Breast epithelium (tissue), 4 donors: ENCODE measurements around the gene SH2D3C. TPM values are rescaled to one million over a fixed set of nuclear protein-coding genes. Genes with fewer than 3 reads are reported as not detected.

Source experiments
- DNase-seq, 2 donors: peaks; one replicate each; pipeline ENCODE4 v3.0.0-alpha.2; 2019; ENCODE audit warnings: low spot score in 2 of 2
- H3K27ac ChIP-seq, 2 donors: fragments of 200-600 bp; sonication (generic) in 1 of 2; one replicate each; pipeline ENCODE4 v1.5.1; 2016 to 2019; ENCODE audit warnings: mild to moderate bottlenecking in 1 of 2
- H3K27me3 ChIP-seq, 2 donors: fragments of 200-600 bp; sonication (generic) in 1 of 2; one replicate each; pipeline versions ENCODE4 v1.5.1 to v1.6.0; 2017 to 2019; ENCODE audit warnings: control low read depth in 1 of 2, mild to moderate bottlenecking in 1 of 2
- H3K36me3 ChIP-seq: fragments of 200-600 bp; one replicate; pipeline ENCODE4 v1.5.1; 2019
- H3K4me1 ChIP-seq, 2 donors: fragments of 200-600 bp; sonication (generic); one replicate each; pipeline ENCODE4 v1.5.1; 2016 to 2019; ENCODE audit warnings: control low read depth in 1 of 2
- H3K4me3 ChIP-seq, 3 donors: fragments of 200-600 bp; sonication (generic); 1 replicate in 2 of 3; 2 replicates in 1 of 3; pipeline ENCODE4 v1.5.1; 2016 to 2019; ENCODE audit warnings: mild to moderate bottlenecking in 3 of 3, moderate library complexity in 2 of 3
- H3K9me3 ChIP-seq, 2 donors: fragments of 200-600 bp; sonication (generic) in 1 of 2; one replicate each; pipeline ENCODE4 v1.5.1; 2016 to 2019; ENCODE audit warnings: control low read depth in 1 of 2
- CTCF ChIP-seq, 3 donors: fragments of 450-650 bp; IDR thresholded peaks; one replicate each; pipeline ENCODE4 v1.5.1; 2016 to 2017; ENCODE audit warnings: antibody characterized with exemption in 3 of 3, mild to moderate bottlenecking in 3 of 3, moderate library complexity in 3 of 3
- POLR2A ChIP-seq: fragments of 450-650 bp; IDR thresholded peaks from one replicate; pipeline ENCODE4 v1.6.1; 2016; ENCODE audit warnings: antibody characterized with exemption, mild to moderate bottlenecking, moderate library complexity
- POLR2AphosphoS5 ChIP-seq, 3 donors: sonication (generic); formaldehyde crosslinking; IDR thresholded peaks; one replicate each; pipeline ENCODE4 v1.6.1; 2017; ENCODE audit warnings: antibody characterized with exemption in 3 of 3
- intact Hi-C: fragments of 100-400 bp; cut with DNase I; formaldehyde crosslinking; loops from one replicate; pipeline ENCODE4 v1.15.1; 2023; ENCODE audit warnings: low total_unique reads
- total RNA-seq, 3 donors: library from RNA; depleted of rRNA; stranded (reverse); fragments of >200 nt; gene quantifications; one replicate each; pipeline ENCODE4 v1.1.0, GENCODE V29; 2016

Gene SH2D3C
- total RNA-seq, 3 donors from 2014 or later, result 6.0 to 15.4 (median 6.9) TPM

- Histone ChIP-seq H3K4me3 (no peak overlapping the region), H3K36me3 (no peaks in the 10 kb centered on the region), H3K4me1 (peaks cover 0 to under 1% of the 10 kb centered on the region in 2 donors), H3K9me3 (no peaks in the 10 kb centered on the region), H3K27me3 (no peaks in the 10 kb centered on the region), H3K27ac (no peak overlapping the region)
- no peak for DNase-seq
- no peak for TF ChIP-seq CTCF (IDR thresholded peaks at IDR 0.05)
- intact Hi-C loops, result no loop called here
Measured at GRCh38 chr9:127721391-127721821, 57.1 kb downstream of the SH2D3C start.

GRCh38 chr9:127720865-127721227 is 57.6 kb downstream of the SH2D3C start:
- H3K36me3 ChIP-seq, result no peaks in the 10 kb centered on the region
- intact Hi-C loops, result no loop called here
- H3K4me3 ChIP-seq, result no peak overlapping the region
- peaks cover 0 to 3% of the 10 kb centered on the region in 2 donors for H3K4me1 ChIP-seq
- no peaks in the 10 kb centered on the region for H3K27me3 ChIP-seq
- DNase-seq, result no peak
- H3K27ac ChIP-seq, result no peak overlapping the region
- no peaks in the 10 kb centered on the region for H3K9me3 ChIP-seq
- TF ChIP-seq POLR2A, result no peak

- H3K4me1 ChIP-seq, result peaks cover 0 to 3% of the 10 kb centered on the region in 2 donors
- no peaks in the 10 kb centered on the region for H3K36me3 ChIP-seq
- DNase-seq, result no peak
- H3K9me3 ChIP-seq, result no peaks in the 10 kb centered on the region
- intact Hi-C loops, result no loop called here
- TF ChIP-seq POLR2A (no peak), POLR2AphosphoS5 (IDR thresholded peaks at IDR 0.05) (no peak), CTCF (IDR thresholded peaks at IDR 0.05) (no peak)
- H3K27ac ChIP-seq, result no peak overlapping the region
- no peak overlapping the region for H3K4me3 ChIP-seq
- H3K27me3 ChIP-seq, result no peaks in the 10 kb centered on the region
Measured at GRCh38 chr9:127720031-127720864, 58.2 kb downstream of the SH2D3C start.

- Histone ChIP-seq H3K27me3 (no peaks in the 10 kb centered on the region), H3K9me3 (no peaks in the 10 kb centered on the region), H3K4me3 (no peak overlapping the region), H3K36me3 (no peaks in the 10 kb centered on the region), H3K4me1 (peaks cover 3 to 5% of the 10 kb centered on the region in 2 donors), H3K27ac (no peak overlapping the region)
- intact Hi-C loops, result loop anchor here (1.0 kb wide), 1 partner anchor 30 kb away; no protein-coding TSS in a partner anchor
- DNase-seq, result no peak
- TF ChIP-seq POLR2A, result no peak
- TF ChIP-seq POLR2AphosphoS5 (IDR thresholded peaks at IDR 0.05), result no peak
- no peak for TF ChIP-seq CTCF (IDR thresholded peaks at IDR 0.05)
Measured at GRCh38 chr9:127717766-127718165, 60.7 kb downstream of the SH2D3C start.

- H3K27ac ChIP-seq, result peak overlapping the region; percentile 86 to 87
- peak overlapping the region; percentile 73 to 88 (median 75) for H3K4me3 ChIP-seq
- H3K9me3 ChIP-seq, result no peaks in the 10 kb centered on the region
- no peaks in the 10 kb centered on the region for H3K36me3 ChIP-seq
- H3K4me1 ChIP-seq, result peaks cover 3 to 5% of the 10 kb centered on the region in 2 donors
- no peaks in the 10 kb centered on the region for H3K27me3 ChIP-seq
- no peak for TF ChIP-seq POLR2AphosphoS5 (IDR thresholded peaks at IDR 0.05)
- TF ChIP-seq POLR2A, result no peak
- no peak for TF ChIP-seq CTCF (IDR thresholded peaks at IDR 0.05)
- DNase-seq, result no peak
- intact Hi-C loops, result no loop called here
Measured at GRCh38 chr9:127716412-127716811, 62.1 kb downstream of the SH2D3C start.
